PC-3 (cell line): ENCODE results near the gene LAMA5.

Experiments
- EZH2 ChIP-seq: fragments of 300-600 bp; sonication (generic); IDR thresholded peaks from one replicate; pipeline ENCODE4 v1.6.1; 2017; ENCODE audit warnings: antibody characterized with exemption, mild to moderate bottlenecking, low read length; ENCODE audit not compliant: unreplicated experiment
- EZH2phosphoT487 ChIP-seq: fragments of 300-600 bp; sonication (generic); IDR thresholded peaks from 2 replicates; pipeline ENCODE4 v1.6.1; 2018; ENCODE audit warnings: mild to moderate bottlenecking, antibody characterized with exemption, low read length, borderline replicate concordance
- TF ChIP-seq, protein P1 (sequence below): fragments of 300-600 bp; sonication (generic); conservative IDR thresholded peaks from 2 replicates; pipeline ENCODE4 v1.5.1; 2017; ENCODE audit warnings: antibody characterized with exemption, low read depth, mild to moderate bottlenecking, low read length

DNA sequence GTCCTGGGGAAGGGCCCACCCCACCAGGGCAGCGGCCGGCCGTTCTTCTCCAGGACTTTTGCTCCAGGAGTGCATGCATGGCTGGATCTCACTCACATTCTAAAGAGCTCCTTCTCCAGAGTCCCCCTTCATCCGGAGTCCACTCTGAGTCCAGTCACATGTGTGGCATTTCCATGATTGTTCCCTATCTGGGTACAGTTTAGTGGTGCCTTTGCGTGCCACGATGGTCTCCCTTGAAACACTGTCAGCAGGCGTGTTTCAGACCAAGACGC, 107.9 kb downstream of the LAMA5 start:
- TF ChIP-seq, protein P1, sequence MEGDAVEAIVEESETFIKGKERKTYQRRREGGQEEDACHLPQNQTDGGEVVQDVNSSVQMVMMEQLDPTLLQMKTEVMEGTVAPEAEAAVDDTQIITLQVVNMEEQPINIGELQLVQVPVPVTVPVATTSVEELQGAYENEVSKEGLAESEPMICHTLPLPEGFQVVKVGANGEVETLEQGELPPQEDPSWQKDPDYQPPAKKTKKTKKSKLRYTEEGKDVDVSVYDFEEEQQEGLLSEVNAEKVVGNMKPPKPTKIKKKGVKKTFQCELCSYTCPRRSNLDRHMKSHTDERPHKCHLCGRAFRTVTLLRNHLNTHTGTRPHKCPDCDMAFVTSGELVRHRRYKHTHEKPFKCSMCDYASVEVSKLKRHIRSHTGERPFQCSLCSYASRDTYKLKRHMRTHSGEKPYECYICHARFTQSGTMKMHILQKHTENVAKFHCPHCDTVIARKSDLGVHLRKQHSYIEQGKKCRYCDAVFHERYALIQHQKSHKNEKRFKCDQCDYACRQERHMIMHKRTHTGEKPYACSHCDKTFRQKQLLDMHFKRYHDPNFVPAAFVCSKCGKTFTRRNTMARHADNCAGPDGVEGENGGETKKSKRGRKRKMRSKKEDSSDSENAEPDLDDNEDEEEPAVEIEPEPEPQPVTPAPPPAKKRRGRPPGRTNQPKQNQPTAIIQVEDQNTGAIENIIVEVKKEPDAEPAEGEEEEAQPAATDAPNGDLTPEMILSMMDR = no peak
- TF ChIP-seq EZH2phosphoT487 (no peak), EZH2 (no peak)
